Thyroid gland (tissue), 4 donors: ENCODE results near the gene LENG9. TPM values are rescaled to one million over a fixed set of nuclear protein-coding genes. Genes with fewer than 3 reads are reported as not detected.
A peak's percentile ranks its signal among the peaks of the same experiment; 100 is the strongest.

Experiments used
- DNase-seq, 2 donors: peaks; one replicate each; pipeline ENCODE4 v3.0.0-alpha.2; 2019
- H3K27ac ChIP-seq, 3 donors: fragments of 200-600 bp; sonication (generic); 1 replicate in 2 of 3; 2 replicates in 1 of 3; pipeline ENCODE4 v1.5.1; 2016 to 2019; ENCODE audit warnings: mild to moderate bottlenecking in 1 of 3, moderate library complexity in 1 of 3
- H3K27me3 ChIP-seq: fragments of 200-600 bp; sonication (generic); one replicate; pipeline ENCODE4 v1.5.1; 2019
- H3K36me3 ChIP-seq, 2 donors: fragments of 200-600 bp; sonication (generic); one replicate each; pipeline ENCODE4 v1.5.1; 2016 to 2019
- H3K4me1 ChIP-seq, 2 donors: fragments of 200-600 bp; sonication (generic); one replicate each; pipeline ENCODE4 v1.5.1; 2017 to 2019
- H3K4me3 ChIP-seq, 3 donors: fragments of 200-600 bp; sonication (generic); replicated peaks in 1 of 3; 1 replicate in 2 of 3; 2 replicates in 1 of 3; pipeline ENCODE4 v1.5.1; 2016; ENCODE audit warnings: mild to moderate bottlenecking in 1 of 3
- H3K9me3 ChIP-seq: fragments of 200-600 bp; sonication (generic); one replicate; pipeline ENCODE4 v1.5.1; 2017
- POLR2A ChIP-seq, 2 donors: fragments of 450-650 bp; IDR thresholded peaks; one replicate each; pipeline ENCODE4 v1.6.1; 2017; ENCODE audit warnings: antibody characterized with exemption in 2 of 2, mild to moderate bottlenecking in 2 of 2, moderate library complexity in 1 of 2
- WGBS, 2 donors: methylation state at CpG; one replicate each; pipeline ENCODE4 v1.1.5; 2017; 5-methylcytosine and 5-hydroxymethylcytosine counted together
- intact Hi-C: fragments of 100-400 bp; cut with DNase I; formaldehyde crosslinking; loops from one replicate; pipeline ENCODE4 v1.15.1; 2023
- total RNA-seq, 4 donors: library from RNA; depleted of rRNA; stranded (reverse); fragments of >200 nt; gene quantifications; one replicate each; pipeline ENCODE4 v1.2.3, GENCODE V29; 2016
- TF ChIP-seq, protein P1 (sequence below), 6 experiments: fragments of 200-600 bp in 3 of 6; fragments of 450-650 bp in 3 of 6; sonication (generic) in 3 of 6; IDR thresholded peaks; one replicate each; pipeline ENCODE4 v1.5.1; 2016 to 2019; ENCODE audit warnings: antibody characterized with exemption in 6 of 6, mild to moderate bottlenecking in 2 of 6, inconsistent platforms in 1 of 6, moderate library complexity in 1 of 6

LENG9 gene
- total RNA-seq, 4 donors from 2014 or later: 1.3 to 4.6 (median 3.2) TPM

DNA sequence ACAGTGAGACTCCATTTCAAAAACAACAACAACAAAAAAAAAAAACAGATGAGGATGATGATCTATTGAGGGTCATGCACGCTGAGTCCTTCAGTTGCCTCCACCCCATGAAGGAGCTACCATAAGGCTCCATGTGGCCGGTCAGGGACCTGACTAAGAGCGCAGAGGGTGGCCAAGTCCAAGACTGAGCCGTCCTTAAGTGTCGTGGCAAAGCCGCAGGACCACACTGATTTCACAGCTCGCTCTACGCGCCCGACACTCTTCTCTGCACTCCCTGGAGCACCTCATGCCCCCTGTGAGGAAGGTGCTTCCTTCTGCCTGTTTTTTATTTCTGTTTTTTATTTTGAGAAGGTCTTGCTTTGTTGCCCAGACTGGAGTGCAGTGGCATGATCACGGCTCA is 36.0 kb downstream of the LENG9 start:
- WGBS, 2 donors: 78 to 90% methylated on average over 11 of the region's 11 CpGs
- no peak for TF ChIP-seq POLR2A (IDR thresholded peaks at IDR 0.05)
- TF ChIP-seq, protein P1, sequence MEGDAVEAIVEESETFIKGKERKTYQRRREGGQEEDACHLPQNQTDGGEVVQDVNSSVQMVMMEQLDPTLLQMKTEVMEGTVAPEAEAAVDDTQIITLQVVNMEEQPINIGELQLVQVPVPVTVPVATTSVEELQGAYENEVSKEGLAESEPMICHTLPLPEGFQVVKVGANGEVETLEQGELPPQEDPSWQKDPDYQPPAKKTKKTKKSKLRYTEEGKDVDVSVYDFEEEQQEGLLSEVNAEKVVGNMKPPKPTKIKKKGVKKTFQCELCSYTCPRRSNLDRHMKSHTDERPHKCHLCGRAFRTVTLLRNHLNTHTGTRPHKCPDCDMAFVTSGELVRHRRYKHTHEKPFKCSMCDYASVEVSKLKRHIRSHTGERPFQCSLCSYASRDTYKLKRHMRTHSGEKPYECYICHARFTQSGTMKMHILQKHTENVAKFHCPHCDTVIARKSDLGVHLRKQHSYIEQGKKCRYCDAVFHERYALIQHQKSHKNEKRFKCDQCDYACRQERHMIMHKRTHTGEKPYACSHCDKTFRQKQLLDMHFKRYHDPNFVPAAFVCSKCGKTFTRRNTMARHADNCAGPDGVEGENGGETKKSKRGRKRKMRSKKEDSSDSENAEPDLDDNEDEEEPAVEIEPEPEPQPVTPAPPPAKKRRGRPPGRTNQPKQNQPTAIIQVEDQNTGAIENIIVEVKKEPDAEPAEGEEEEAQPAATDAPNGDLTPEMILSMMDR (IDR thresholded peaks at IDR 0.05): no peak

DNA sequence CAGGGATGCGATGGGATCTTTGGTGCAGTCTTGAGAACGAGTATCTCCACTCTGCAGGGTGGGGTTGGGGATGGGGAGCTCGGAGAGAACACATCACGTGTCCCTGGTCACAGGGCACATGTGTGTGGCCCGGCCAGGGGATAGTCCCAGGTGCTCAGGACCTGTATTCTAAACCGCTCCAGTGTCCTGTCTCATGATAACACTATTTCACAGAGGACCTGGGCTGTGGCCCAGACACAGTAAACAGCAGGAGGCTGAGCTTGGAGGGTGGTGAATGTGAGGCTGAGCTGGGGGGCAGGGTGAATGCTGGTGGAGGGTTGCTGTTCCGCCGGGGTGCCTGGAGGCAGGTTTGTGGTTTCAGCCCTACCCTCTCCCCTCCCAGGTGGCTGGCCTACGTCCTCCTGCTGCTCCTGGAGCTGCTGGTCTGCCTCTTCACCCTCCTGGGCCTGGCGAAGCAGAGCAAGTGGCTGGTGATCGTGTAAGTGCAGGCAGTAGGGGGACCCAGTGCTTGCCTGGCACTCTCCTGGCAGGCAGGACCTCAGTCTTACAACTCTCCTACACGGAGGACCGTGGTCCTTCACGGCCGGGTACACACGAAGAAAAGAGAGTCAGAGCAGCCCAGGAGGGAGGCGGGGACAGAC is 37.2 kb downstream of the LENG9 start:
- Histone ChIP-seq H3K9me3 (no peaks in the 10 kb centered on the region), H3K27ac (no peak overlapping the region), H3K4me3 (no peak overlapping the region), H3K4me1 (peaks cover 12 to 13% of the 10 kb centered on the region in 2 donors), H3K27me3 (no peaks in the 10 kb centered on the region), H3K36me3 (no peaks in the 10 kb centered on the region)
- intact Hi-C loops: no loop called here
- WGBS, 2 donors: 47 to 48% methylated on average over 10 to 13 of the region's 17 CpGs
- peak; percentile 25 to 58 for DNase-seq
- TF ChIP-seq, protein P1 (IDR thresholded peaks at IDR 0.05): no peak
- no peak for TF ChIP-seq POLR2A (IDR thresholded peaks at IDR 0.05)

More for the DNA sequence above, 36.0 kb downstream of the LENG9 start:
- peaks cover 19 to 20% of the 10 kb centered on the region in 2 donors for H3K4me1 ChIP-seq
- no peaks in the 10 kb centered on the region for H3K27me3 ChIP-seq
- H3K27ac ChIP-seq: no peak overlapping the region
- no peaks in the 10 kb centered on the region for H3K9me3 ChIP-seq
- intact Hi-C loops: no loop called here
- H3K4me3 ChIP-seq: no peak overlapping the region
- DNase-seq: no peak
- H3K36me3 ChIP-seq: no peaks in the 10 kb centered on the region

DNA sequence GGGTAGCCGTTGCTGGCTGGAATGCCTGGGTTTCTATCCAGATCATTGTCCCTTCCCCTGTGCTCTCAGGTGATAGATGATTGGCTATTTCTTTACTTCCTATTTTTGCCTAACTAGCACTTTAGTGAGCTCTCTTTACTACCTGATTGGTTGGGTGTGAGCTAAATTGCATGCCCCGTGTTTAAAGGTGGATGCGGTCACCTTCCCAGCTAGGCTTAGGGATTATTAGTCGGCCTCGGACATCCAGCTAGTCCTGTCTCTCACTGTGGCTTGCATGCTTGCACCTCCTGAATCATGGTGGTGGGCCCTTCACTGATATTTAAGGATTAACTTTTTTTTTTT is 38.2 kb downstream of the LENG9 start:
- intact Hi-C loops: no loop called here
- H3K36me3 ChIP-seq: no peaks in the 10 kb centered on the region
- WGBS, 2 donors: 70 to 76% methylated on average over 5 of the region's 5 CpGs
- H3K4me3 ChIP-seq: no peak overlapping the region
- no peak overlapping the region for H3K27ac ChIP-seq
- DNase-seq: no peak
- no peaks in the 10 kb centered on the region for H3K27me3 ChIP-seq
- TF ChIP-seq POLR2A (IDR thresholded peaks at IDR 0.05): no peak
- TF ChIP-seq, protein P1 (IDR thresholded peaks at IDR 0.05): no peak
- H3K9me3 ChIP-seq: no peaks in the 10 kb centered on the region
- peaks cover 1 to 8% of the 10 kb centered on the region in 2 donors for H3K4me1 ChIP-seq

DNA sequence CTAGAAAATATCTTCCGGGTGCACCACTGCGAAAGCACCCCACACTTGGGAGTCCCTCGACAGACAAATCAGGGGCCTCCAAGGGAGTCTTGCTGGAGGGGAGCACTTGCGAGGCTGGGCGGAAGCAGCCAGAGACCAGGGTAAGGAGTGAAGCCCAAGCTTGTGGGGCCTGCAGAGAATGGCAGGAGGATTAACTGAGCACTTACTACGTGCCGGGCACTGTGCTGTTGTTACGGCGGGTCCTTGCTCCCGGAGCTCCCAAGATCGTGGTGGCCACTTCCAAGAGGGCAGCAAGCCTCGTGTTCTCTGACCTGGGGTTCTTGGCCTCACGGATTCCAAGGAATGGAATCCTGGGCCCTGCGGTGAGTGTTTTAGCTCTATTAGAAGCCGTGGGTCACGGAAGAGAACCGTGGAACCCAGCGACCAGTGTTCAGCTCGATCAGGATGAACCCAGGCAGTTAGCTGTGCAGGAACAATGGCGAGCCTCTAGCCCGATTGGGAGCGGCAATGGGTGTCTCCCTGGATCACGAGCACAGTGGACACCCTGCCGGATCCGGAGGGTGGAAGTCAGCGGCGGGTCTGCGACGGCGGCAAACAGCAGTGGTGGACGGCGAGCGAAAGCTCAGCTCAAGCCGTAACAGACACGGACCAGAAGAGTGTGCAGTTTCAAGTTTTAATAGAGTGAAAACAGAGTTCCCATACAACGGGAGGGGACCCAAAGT is 38.8 kb downstream of the LENG9 start:
- no peak for TF ChIP-seq POLR2A (IDR thresholded peaks at IDR 0.05)
- TF ChIP-seq, protein P1 (IDR thresholded peaks at IDR 0.05): no peak
- H3K27ac ChIP-seq: no peak overlapping the region
- no peaks in the 10 kb centered on the region for H3K9me3 ChIP-seq
- intact Hi-C loops: no loop called here
- H3K27me3 ChIP-seq: no peaks in the 10 kb centered on the region
- no peaks in the 10 kb centered on the region for H3K36me3 ChIP-seq
- WGBS, 2 donors: 86 to 87% methylated on average over 27 to 34 of the region's 36 CpGs
- H3K4me3 ChIP-seq: no peak overlapping the region
- peaks cover 0 to 7% of the 10 kb centered on the region in 2 donors for H3K4me1 ChIP-seq
- DNase-seq: no peak

DNA sequence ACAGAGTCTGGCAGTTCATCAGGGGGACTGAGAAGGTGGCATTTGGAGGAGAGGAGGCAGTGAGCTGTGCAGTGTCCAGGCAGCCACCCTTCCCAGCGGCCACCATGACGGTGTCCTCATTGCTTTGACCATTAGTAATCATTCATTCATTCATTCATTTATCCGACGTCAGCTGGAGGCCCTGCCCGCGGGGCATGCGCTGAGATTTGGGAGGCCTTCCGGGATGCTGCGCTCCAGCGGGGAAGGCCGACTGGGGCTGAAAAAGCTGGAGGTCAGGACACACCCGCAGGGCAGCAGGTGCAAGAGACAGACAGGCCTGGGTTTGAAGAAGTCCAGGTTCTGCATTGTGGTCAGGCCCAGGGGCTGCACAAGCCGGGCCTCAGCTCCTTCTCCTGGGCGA is 39.4 kb downstream of the LENG9 start:
- Histone ChIP-seq H3K4me3 (no peak overlapping the region), H3K4me1 (peaks cover 0 to 7% of the 10 kb centered on the region in 2 donors), H3K36me3 (no peaks in the 10 kb centered on the region), H3K27ac (no peak overlapping the region), H3K27me3 (no peaks in the 10 kb centered on the region), H3K9me3 (no peaks in the 10 kb centered on the region)
- TF ChIP-seq, protein P1 (IDR thresholded peaks at IDR 0.05): no peak
- no peak for TF ChIP-seq POLR2A (IDR thresholded peaks at IDR 0.05)
- WGBS, 2 donors: 89 to 90% methylated on average over 14 of the region's 14 CpGs
- intact Hi-C loops: no loop called here
- DNase-seq: no peak
